ENCODE data around the gene WDR59. TPM values are rescaled to one million over a fixed set of nuclear protein-coding genes. Genes with fewer than 3 reads are reported as not detected.

WDR59 gene
- total and polyA plus RNA-seq, 2 donors from 2014 or later = 32.6 to 60.0 TPM

DNA sequence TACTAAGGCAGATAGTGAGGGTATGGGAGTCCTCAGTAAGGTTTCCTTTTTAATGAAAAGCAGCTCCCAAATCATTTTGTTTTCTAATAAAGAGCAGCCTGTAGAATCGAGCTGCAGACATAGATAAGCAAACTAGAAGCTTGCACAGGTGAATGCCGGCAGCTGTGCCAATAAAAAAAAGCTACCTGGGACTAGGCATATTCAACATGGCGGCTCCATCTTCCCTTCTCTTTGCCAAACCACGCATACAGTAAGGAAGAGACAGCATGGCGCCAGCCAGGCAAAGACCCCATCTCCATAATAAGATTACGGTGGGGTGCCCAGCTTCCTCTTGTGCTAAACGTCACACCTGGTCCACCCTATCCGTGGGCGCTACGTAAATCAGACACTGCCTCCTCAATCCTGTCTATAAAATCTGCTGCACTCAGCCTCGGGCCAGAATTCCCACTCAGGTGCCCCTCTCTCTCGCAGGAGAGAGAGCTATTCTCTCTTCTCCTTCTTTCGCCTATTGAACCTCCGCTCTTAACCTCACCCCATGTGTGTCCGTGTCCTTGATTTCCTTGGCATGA is 117.6 kb downstream of the WDR59 start:
- DNase-seq (no peak), FAIRE-seq (no peak)
- no peak overlapping the region for H3K9ac ChIP-seq (ENCODE audit: low read length in 3 of 3)
- no peak overlapping the region for H3K4me3 ChIP-seq (ENCODE audit: low read length in 3 of 3)
- H3K27me3 ChIP-seq (ENCODE audit: control insufficient read depth, insufficient read depth, low read length) = no peaks in the 10 kb centered on the region
- peaks cover 0 to 4% (median 2%) of the 10 kb centered on the region in 3 donors for H3K4me1 ChIP-seq (ENCODE audit: control insufficient read depth in 2 of 3, insufficient read depth in 2 of 3, low read depth in 1 of 3, low read length in 3 of 3)
- H3K9me3 ChIP-seq (ENCODE audit: control insufficient read depth in 2 of 3, insufficient read depth in 1 of 3, low read length in 3 of 3) = no peaks in the 10 kb centered on the region
- no peak overlapping the region for H3K27ac ChIP-seq (ENCODE audit: low read depth in 2 of 2, low read length in 2 of 2)
- intact Hi-C loops (cut with DNase I) = no loop called here
- no peaks in the 10 kb centered on the region for H3K36me3 ChIP-seq (ENCODE audit: control insufficient read depth in 2 of 3, insufficient read depth in 3 of 3, low read length in 3 of 3)
- TF ChIP-seq, protein P1, sequence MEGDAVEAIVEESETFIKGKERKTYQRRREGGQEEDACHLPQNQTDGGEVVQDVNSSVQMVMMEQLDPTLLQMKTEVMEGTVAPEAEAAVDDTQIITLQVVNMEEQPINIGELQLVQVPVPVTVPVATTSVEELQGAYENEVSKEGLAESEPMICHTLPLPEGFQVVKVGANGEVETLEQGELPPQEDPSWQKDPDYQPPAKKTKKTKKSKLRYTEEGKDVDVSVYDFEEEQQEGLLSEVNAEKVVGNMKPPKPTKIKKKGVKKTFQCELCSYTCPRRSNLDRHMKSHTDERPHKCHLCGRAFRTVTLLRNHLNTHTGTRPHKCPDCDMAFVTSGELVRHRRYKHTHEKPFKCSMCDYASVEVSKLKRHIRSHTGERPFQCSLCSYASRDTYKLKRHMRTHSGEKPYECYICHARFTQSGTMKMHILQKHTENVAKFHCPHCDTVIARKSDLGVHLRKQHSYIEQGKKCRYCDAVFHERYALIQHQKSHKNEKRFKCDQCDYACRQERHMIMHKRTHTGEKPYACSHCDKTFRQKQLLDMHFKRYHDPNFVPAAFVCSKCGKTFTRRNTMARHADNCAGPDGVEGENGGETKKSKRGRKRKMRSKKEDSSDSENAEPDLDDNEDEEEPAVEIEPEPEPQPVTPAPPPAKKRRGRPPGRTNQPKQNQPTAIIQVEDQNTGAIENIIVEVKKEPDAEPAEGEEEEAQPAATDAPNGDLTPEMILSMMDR (IDR thresholded peaks at IDR 0.05; ENCODE audit: borderline replicate concordance, extremely low read depth, insufficient read depth) = no peak

DNA sequence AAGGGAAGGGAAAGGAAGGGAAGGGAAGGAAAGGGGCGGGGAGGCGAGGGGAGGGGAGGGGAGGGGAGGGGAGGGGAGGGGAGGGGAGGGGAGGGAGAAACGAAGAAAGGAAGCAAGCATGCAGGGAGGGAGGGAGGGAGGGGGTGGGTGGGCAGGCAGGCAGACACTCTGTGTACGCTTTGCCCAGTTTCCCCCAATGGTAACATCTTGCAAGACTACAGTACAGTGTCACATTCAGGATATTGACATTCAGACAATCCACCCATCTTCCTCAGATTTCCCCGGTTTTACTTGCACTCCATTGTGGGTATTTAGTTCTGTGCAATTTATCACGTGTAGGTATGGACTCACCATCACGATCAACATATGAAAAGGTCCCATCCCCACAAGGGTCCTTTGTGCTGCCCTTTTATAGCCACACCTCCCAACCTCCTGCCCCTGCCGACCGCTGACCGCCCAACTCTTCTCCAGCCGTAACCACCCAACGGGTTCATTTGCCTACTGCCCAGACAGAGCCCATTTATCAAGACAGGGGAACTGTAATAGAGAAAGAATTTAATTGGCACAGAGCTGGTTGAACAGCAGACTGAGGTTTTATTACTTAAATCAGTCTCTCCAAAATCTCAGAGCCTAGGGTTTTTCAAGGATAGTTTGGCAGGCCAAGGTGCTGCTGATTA is 118.9 kb downstream of the WDR59 start:
- intact Hi-C loops (cut with DNase I) = no loop called here
- DNase-seq (peak in 2 of 5 donors; percentile 7 to 14), FAIRE-seq (no peak)

DNA sequence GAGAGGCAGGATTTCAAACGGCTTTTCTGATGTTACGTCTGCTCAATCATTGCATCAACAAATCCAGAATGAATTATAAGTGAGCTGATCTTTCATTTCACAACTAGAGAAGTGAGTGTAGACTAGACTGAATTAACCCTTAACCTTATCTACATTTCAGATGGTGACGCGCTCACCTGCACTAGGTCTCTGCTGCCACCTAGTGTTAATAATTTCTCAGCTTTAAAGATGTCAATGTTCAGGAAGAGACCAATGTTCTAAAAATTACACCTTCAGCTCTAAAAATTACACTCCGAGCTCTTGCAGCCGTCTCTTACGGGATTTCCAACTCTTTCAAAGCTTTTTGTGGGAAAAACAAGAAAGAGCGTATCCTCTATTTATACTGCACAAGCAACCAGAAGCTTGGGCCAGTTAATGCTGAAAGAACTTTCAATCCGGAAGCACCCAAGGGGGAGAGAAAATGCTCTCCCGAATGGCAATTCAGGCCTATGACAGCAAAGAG is 122.1 kb downstream of the WDR59 start:
- H3K27ac ChIP-seq (ENCODE audit: low read depth in 2 of 2, low read length in 2 of 2) = no peak overlapping the region
- no peak overlapping the region for H3K9ac ChIP-seq (ENCODE audit: low read length in 3 of 3)
- TF ChIP-seq, protein P1 (IDR thresholded peaks at IDR 0.05; ENCODE audit: borderline replicate concordance, extremely low read depth, insufficient read depth) = peak; percentile 78
- intact Hi-C loops (cut with DNase I) = loop anchor here (5.0 kb wide), 1 partner anchor 150 kb away; no protein-coding TSS in a partner anchor
- H3K4me3 ChIP-seq (ENCODE audit: low read length in 3 of 3) = no peak overlapping the region
- no peaks in the 10 kb centered on the region for H3K36me3 ChIP-seq (ENCODE audit: control insufficient read depth in 2 of 3, insufficient read depth in 3 of 3, low read length in 3 of 3)
- H3K27me3 ChIP-seq (ENCODE audit: control insufficient read depth, insufficient read depth, low read length) = no peaks in the 10 kb centered on the region
- DNase-seq (peak in 3 of 5 donors; percentile 20 to 63 (median 62)), FAIRE-seq (no peak)
- H3K4me1 ChIP-seq (ENCODE audit: control insufficient read depth in 2 of 3, insufficient read depth in 2 of 3, low read depth in 1 of 3, low read length in 3 of 3) = peaks cover 0 to 4% (median 0%) of the 10 kb centered on the region in 3 donors
- H3K9me3 ChIP-seq (ENCODE audit: control insufficient read depth in 2 of 3, insufficient read depth in 1 of 3, low read length in 3 of 3) = no peaks in the 10 kb centered on the region

More for the DNA sequence above, 118.9 kb downstream of the WDR59 start:
- H3K36me3 ChIP-seq (ENCODE audit: control insufficient read depth in 2 of 3, insufficient read depth in 3 of 3, low read length in 3 of 3) = no peaks in the 10 kb centered on the region
- no peaks in the 10 kb centered on the region for H3K27me3 ChIP-seq (ENCODE audit: control insufficient read depth, insufficient read depth, low read length)
- no peak overlapping the region for H3K27ac ChIP-seq (ENCODE audit: low read depth in 2 of 2, low read length in 2 of 2)
- no peak overlapping the region for H3K9ac ChIP-seq (ENCODE audit: low read length in 3 of 3)
- no peak overlapping the region for H3K4me3 ChIP-seq (ENCODE audit: low read length in 3 of 3)
- peaks cover 0 to 4% (median 2%) of the 10 kb centered on the region in 3 donors for H3K4me1 ChIP-seq (ENCODE audit: control insufficient read depth in 2 of 3, insufficient read depth in 2 of 3, low read depth in 1 of 3, low read length in 3 of 3)
- TF ChIP-seq, protein P1 (IDR thresholded peaks at IDR 0.05; ENCODE audit: borderline replicate concordance, extremely low read depth, insufficient read depth) = no peak
- no peaks in the 10 kb centered on the region for H3K9me3 ChIP-seq (ENCODE audit: control insufficient read depth in 2 of 3, insufficient read depth in 1 of 3, low read length in 3 of 3)
